Activated CD4-positive, alpha-beta T cell treated with anti-CD3 and anti-CD28 coated beads, Interleukin-2, amount 50 U/mL, for 24 hours (primary cell): Measurements from ENCODE around the gene PEX1.
"Not testable (repeated sequence)": the region's sequence is repeated elsewhere in the genome, so short reads cannot be mapped to it uniquely, and the experiment has no call there.

ENCODE experiments used
- DNase-seq, 2 donors: peaks; one replicate each; pipeline ENCODE4 v3.0.0-alpha.2; 2020; ENCODE audit warnings: low read depth in 1 of 2, low spot score in 1 of 2

The PEX1 gene

DNA sequence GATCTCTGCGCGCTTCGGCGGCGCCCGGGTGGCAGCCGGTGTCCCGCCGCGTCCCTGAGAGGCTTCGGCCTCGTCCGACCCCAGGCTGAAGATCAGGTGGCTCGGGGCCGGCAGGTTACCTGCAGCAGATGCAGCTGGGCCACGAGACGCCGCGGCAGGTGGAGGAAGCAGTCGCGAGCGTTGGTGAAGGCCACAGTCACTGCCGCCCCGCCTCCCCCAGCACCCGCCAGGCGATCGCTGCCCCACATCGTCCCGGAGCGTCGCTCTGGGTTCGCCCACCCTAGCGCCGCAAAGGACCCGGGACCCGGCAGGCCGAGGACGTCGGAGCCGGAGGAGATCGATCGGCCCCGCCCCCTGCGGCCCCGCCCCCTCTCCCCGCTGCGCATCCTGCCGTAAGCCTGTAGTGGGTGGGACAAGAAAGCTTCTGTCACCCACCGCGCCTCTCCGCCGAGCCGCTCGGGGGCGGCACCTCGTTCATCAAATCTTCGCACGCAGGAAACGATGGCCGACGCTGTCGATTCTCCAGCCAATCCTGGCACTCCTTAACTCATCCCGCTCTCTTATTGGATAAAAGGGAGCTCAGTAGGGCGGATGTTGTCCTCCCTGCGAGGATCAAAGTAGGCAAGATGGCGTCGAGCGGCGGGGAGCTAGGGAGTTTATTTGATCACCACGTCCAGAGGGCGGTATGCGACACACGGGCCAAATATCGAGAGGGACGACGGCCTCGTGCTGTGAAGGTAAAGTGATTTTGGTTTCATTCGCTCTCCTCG, at the start of gene PEX1, which contains the start of gene RBM48:
PEX1 (minus strand) TSS at position 333 of the 770 bp plus-strand sequence; CDS start at position 248, 85 bp downstream.
RBM48 (plus strand) TSS at position 608 of the 770 bp plus-strand sequence; CDS start at position 627, 19 bp downstream.
- DNase-seq, result peak; percentile 83 to 93

GRCh38 chr7:92576296-92576695, 48.0 kb upstream of the PEX1 start:
- no peak for DNase-seq

GRCh38 chr7:92569137-92569536, 40.8 kb upstream of the PEX1 start:
- no peak for DNase-seq

DNA sequence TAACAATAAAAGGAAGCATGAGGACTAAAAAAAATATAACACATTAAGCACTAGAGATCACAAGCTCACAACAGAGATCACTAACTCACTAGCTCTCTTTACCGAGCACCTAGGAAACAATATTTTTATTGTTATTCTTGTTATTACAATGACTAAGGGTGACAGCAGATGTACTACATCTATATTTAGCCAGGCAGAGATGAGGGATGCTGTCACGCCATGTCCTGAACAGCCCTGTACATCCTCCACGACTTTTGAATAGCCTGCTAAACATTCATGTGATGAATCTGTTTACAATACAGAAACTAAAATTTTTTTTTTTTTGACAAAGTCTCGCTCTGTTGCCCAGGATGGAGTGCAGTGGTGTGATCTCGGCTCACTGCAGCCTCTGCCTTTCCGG, 39.1 kb upstream of the PEX1 start:
- no peak for DNase-seq

DNA sequence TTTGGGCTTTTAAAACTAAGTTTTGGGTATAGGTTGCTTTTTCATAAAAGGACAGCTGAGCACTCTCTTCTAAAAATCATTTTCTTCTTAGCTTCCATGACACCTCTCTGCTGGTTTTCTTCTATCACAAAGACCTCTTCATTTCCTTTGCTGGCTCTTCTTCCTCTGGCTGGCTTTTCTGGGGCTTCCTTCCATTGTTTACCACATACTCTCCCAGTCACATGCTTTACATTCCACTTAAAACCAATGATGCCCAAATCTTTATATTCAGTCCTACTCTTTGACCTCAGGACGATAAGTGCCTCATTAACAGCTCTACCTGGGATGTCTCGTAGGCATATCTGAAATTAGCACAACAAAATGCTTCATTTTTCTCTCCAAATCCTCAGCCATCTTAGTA, 35.0 kb upstream of the PEX1 start:
- DNase-seq, result no peak

GRCh38 chr7:92560602-92561001, 32.3 kb upstream of the PEX1 start:
- no peak for DNase-seq

DNA sequence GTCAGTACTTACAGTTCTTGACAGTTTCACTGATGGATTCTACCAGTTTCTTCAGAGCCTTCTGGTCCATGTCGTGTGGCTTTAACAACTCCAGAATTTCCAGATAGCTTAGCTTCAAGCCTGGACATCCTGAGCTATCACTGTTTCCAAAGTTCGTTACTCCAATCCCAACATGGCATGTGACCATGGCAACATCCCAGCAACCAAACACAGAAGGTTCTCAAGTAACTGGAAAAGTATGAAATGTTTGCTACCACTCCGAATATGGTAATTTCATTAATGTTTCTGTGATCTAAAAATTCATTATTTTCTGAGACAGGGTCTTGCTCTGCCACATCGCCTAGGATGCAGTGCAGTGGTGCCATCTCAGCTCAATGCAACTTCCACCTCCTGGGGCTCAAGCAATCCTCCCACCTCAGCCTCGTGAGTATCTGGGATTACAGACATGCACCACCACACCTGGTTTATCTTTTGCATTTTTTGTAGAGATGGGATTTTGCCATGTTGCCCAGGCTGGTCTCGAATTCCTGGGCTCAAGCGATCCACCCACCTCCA, 29.6 kb upstream of the PEX1 start:
- DNase-seq, result no peak

DNA sequence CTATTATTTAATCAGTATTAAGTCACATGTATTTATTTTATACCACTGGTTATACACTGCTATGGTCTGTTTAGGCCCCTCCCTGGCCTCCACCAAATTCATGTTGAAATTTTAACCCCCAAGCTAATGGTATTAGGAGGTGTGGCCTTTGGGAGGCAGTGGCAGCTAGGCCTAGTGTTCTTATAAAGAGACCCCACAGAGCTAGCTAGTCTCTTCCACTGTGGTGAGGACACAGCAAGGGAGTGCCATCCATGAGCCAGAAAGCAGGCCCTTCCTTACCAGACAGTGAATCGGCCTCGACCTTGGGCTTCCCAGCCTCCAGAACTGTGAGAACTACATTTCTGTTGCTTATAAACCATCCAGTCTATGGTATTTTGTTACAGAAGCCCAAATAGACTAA, 28.9 kb upstream of the PEX1 start:
- no peak for DNase-seq

GRCh38 chr7:92550194-92550593, 21.9 kb upstream of the PEX1 start:
- no peak for DNase-seq

GRCh38 chr7:92547579-92547978, 19.3 kb upstream of the PEX1 start:
- no peak for DNase-seq

DNA sequence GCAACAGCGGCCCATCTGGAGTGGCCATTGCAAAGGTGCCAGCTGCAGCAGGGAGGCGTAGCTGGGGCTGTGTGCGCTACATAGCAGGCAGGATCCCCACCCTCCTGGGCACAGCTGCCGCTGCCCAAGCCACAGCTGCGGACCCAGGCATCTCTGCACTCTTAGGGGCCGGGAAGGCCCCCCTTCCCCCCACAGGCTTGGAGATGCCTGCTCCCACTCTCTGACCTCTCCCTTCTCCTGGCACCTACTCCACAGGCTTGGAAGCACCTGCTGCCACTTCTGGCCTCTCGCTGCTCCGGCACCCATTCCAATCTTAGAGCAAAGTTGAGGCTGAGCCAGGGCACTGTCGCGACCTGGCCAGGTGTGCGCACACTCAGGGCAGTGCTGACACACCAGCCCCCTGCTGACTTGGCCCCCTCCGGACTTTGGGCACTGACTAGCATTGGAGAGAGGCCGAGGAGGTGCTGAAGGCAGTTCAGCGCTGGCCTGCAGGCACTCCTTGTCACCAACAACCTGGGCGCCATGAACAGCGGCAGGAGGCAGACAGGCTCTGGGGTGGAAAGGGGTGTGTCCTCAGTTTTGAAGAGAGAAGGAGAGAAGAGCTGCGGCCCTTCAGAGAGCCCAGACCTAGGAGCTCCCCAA, 18.7 kb upstream of the PEX1 start:
- no peak for DNase-seq

GRCh38 chr7:92545116-92545515, 16.8 kb upstream of the PEX1 start:
- DNase-seq, result not testable (repeated sequence)

DNA sequence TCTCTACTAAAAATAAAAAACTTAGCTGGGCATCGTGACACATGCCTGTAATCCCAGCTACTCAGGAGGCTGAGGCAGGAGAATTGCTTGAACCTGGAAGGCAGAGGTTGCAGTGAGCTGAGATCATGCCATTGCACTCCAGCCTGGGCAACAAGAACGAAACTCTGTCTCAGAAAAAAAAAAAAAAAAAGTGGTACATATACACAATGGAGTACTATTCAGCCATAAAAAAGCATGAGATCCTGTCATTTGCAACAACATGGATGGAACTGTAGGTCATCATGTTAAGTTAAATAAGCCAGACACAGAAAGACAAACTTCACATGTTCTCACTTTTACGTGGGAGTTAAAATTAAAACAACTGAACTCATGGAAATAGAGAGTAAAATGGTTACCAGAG, 15.2 kb upstream of the PEX1 start:
- not testable (repeated sequence) for DNase-seq

DNA sequence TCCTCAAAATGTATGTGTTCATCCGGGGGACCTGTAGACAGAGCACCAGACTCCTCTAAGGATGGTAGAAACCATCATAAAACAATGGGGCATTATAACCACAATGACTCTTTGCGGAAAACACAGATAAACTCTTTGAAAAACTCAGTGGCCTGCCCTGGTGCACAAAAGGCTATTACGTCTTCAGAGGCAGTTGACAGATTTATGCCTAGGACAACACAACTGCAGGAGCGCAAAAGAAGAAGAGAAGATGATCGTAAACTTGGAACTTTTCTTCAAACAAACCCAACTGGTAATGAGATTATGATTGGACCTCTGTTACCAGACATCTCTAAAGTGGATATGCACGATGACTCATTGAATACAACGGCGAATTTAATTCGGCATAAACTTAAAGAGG, 6.3 kb upstream of the PEX1 start:
- no peak for DNase-seq

DNA sequence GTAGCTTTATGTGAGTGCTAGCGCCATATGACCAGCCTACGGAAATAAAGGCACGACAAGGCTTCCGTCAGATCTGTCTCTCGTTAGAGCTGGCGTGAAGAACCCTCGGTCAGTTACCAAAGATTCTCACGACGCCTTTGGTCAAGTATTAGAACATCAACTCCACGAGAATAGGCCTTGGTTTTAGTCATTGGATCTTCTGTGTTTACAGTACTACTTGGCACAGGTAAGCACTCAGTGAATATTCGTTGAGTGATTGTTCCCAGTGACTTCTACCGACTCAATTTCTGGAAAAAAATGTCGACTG, 591 bp upstream of the PEX1 start:
- no peak for DNase-seq

- DNase-seq, result peak; percentile 13 to 25
These were observed 776 bp downstream of the PEX1 start for GRCh38 chr7:92527300-92528187.

GRCh38 chr7:92523110-92523509, 5.2 kb downstream of the PEX1 start:
- no peak for DNase-seq

GRCh38 chr7:92520024-92520423, 8.3 kb downstream of the PEX1 start:
- DNase-seq, result no peak

DNA sequence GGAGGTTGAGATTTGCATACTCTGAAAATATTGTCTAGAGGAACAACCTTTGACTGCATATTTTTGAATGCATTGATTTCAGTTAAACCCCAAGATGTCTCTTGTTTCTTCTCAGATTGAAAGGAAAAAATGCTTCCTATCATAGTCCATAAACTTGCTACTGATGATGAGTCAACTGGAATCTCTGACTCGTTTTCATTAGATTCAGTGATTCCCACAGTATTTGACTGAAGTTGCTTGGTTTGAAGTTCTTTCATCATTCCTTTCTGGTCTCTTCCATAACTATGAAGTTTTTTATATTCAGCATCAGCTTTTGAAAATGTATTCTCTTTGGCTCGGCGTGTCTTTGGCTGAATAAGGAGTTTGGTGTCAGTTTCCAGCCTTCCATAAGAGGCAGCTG, 10.7 kb downstream of the PEX1 start:
- DNase-seq, result no peak

DNA sequence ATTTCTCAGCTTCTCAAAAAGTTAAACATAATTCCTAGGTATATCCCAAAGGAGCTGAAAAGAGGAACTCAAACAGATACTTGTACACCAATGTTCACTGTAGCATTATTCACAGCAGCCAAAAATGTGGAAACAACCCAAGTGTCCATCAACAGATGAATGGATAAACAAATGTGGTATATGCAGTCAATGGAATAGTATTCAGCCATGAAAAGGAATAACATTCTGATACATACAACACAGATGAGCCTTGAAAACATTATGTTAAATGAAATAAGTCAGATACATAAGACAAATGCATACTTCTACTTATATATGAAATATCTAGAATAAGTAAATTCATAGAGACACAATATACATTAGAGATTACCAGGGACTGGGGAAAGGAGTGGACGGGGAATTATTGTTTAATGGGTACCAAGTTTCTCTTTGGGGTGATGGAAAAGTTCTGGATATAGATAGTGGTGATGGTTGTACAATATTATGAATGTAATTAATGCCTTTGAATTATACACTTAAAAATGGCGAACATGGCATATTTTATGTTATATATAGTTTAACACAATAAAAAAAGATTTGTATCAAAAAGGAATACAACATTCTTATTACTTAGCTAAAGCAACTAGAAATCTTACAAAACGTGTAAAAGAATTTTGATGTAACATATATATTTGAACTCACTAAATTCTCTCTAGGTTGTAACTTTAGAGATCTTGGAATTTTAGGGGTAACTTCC, 15.0 kb downstream of the PEX1 start:
- no peak for DNase-seq

GRCh38 chr7:92508946-92509345, 19.4 kb downstream of the PEX1 start:
- no peak for DNase-seq
